Liver (tissue), 9 donors: ENCODE data around the gene UFC1. TPM values are rescaled to one million over a fixed set of nuclear protein-coding genes. Genes with fewer than 3 reads are reported as not detected.
A peak's percentile ranks its signal among the peaks of the same experiment; 100 is the strongest.

Source experiments
- DNase-seq: peaks from one replicate; pipeline ENCODE4 v3.0.0-alpha.2; 2017; ENCODE audit warnings: low spot score
- H3K27ac ChIP-seq, 2 donors: one replicate each; pipeline ENCODE4 v1.7.0; 2013; ENCODE audit warnings: inconsistent platforms in 2 of 2, low read length in 2 of 2, control low read depth in 1 of 2, low read depth in 1 of 2, mild to moderate bottlenecking in 1 of 2
- H3K27me3 ChIP-seq, 4 donors: one replicate each; pipeline versions ENCODE4 v1.6.1 to v1.7.0; 2013; ENCODE audit warnings: low read length in 3 of 4, inconsistent platforms in 1 of 4, mild to moderate bottlenecking in 1 of 4, moderate library complexity in 1 of 4; ENCODE audit not compliant: control insufficient read depth in 4 of 4, insufficient read depth in 4 of 4
- H3K36me3 ChIP-seq, 4 donors: one replicate each; pipeline versions ENCODE4 v1.6.1 to v1.7.0; 2013; ENCODE audit warnings: low read length in 3 of 4, mild to moderate bottlenecking in 3 of 4, low read depth in 1 of 4, moderate library complexity in 1 of 4; ENCODE audit not compliant: control insufficient read depth in 4 of 4, insufficient read depth in 3 of 4
- H3K4me1 ChIP-seq, 4 donors: one replicate each; pipeline versions ENCODE4 v1.6.1 to v1.7.0; 2013; ENCODE audit warnings: low read length in 3 of 4, mild to moderate bottlenecking in 3 of 4, moderate library complexity in 1 of 4; ENCODE audit not compliant: control insufficient read depth in 4 of 4, insufficient read depth in 4 of 4
- H3K4me3 ChIP-seq, 3 donors: one replicate each; pipeline versions ENCODE4 v1.6.1 to v1.7.0; 2013; ENCODE audit warnings: low read length in 3 of 3, control low read depth in 1 of 3, low read depth in 1 of 3, mild to moderate bottlenecking in 1 of 3
- H3K9ac ChIP-seq, 2 donors: one replicate each; pipeline ENCODE4 v1.7.0; 2013; ENCODE audit warnings: low read length in 2 of 2, mild to moderate bottlenecking in 2 of 2, moderate library complexity in 2 of 2, control low read depth in 1 of 2, low read depth in 1 of 2
- H3K9me3 ChIP-seq, 4 donors: one replicate each; pipeline versions ENCODE4 v1.6.1 to v1.7.0; 2013; ENCODE audit warnings: low read length in 3 of 4; ENCODE audit not compliant: control insufficient read depth in 4 of 4
- ATF3 ChIP-seq: IDR thresholded peaks from 2 replicates; pipeline ENCODE4 v1.6.1; 2016; ENCODE audit warnings: antibody characterized with exemption
- CTCF ChIP-seq: fragments of 150-350 bp; IDR thresholded peaks from 2 replicates; pipeline ENCODE4 v1.5.1; 2017; ENCODE audit warnings: improper control_type of control experiment, low read depth, low read length; ENCODE audit not compliant: missing input control
- EGR1 ChIP-seq, 2 donors: IDR thresholded peaks; 2 replicates each; pipeline ENCODE4 v1.6.1; 2016 to 2018; ENCODE audit warnings: antibody characterized with exemption in 2 of 2, low read depth in 2 of 2
- FOXA1 ChIP-seq: IDR thresholded peaks from 2 replicates; pipeline ENCODE4 v1.6.1; 2016; ENCODE audit warnings: antibody characterized with exemption
- FOXA2 ChIP-seq: IDR thresholded peaks from 2 replicates; pipeline ENCODE4 v1.6.1; 2016; ENCODE audit warnings: antibody characterized with exemption
- GABPA ChIP-seq, 2 donors: IDR thresholded peaks in 1 of 2; conservative IDR thresholded peaks in 1 of 2; 2 replicates each; pipeline ENCODE4 v1.6.1; 2016; ENCODE audit warnings: antibody characterized with exemption in 2 of 2, mild to moderate bottlenecking in 1 of 2, moderate library complexity in 1 of 2
- HNF4A ChIP-seq, 2 donors: conservative IDR thresholded peaks; 2 replicates each; pipeline ENCODE4 v1.6.1; 2016; ENCODE audit warnings: antibody characterized with exemption in 2 of 2, mild to moderate bottlenecking in 2 of 2
- HNF4G ChIP-seq: IDR thresholded peaks from 2 replicates; pipeline ENCODE4 v1.6.1; 2016; ENCODE audit warnings: antibody characterized with exemption
- JUND ChIP-seq, 2 donors: IDR thresholded peaks; 2 replicates each; pipeline ENCODE4 v1.6.1; 2016; ENCODE audit warnings: antibody characterized with exemption in 2 of 2
- NR2F2 ChIP-seq: IDR thresholded peaks from 2 replicates; pipeline ENCODE4 v1.6.1; 2016; ENCODE audit warnings: antibody characterized with exemption
- RAD21 ChIP-seq, 2 donors: IDR thresholded peaks; 2 replicates each; pipeline ENCODE4 v1.6.1; 2016; ENCODE audit warnings: antibody characterized with exemption in 2 of 2, mild to moderate bottlenecking in 2 of 2
- RXRA ChIP-seq, 2 donors: IDR thresholded peaks; 2 replicates each; pipeline ENCODE4 v1.6.1; 2017 to 2018; ENCODE audit warnings: antibody characterized with exemption in 2 of 2, mild to moderate bottlenecking in 1 of 2
- SP1 ChIP-seq: IDR thresholded peaks from 2 replicates; pipeline ENCODE4 v1.6.1; 2018; ENCODE audit warnings: antibody characterized with exemption, mild to moderate bottlenecking
- TAF1 ChIP-seq: conservative IDR thresholded peaks from 2 replicates; pipeline ENCODE4 v1.6.1; 2016; ENCODE audit warnings: antibody characterized with exemption, mild to moderate bottlenecking
- YY1 ChIP-seq: IDR thresholded peaks from 2 replicates; pipeline ENCODE4 v1.6.1; 2016; ENCODE audit warnings: antibody characterized with exemption, mild to moderate bottlenecking
- WGBS: extraction: QIAGEN DNeasy Blood & Tissue Kit; methylation state at CpG from one replicate; pipeline ENCODE4 v1.1.7; 2013; 5-methylcytosine and 5-hydroxymethylcytosine counted together
- polyA plus RNA-seq, 2 donors: library from polyadenylated mRNA; stranded (reverse) in 1 of 2; unstranded in 1 of 2; fragments of 200-250 nt in 1 of 2; fragments of >200 nt in 1 of 2; fragmentation: Nextera tagmentation in 1 of 2; extraction: Ambion mirVana in 1 of 2; gene quantifications; one replicate each; pipeline versions ENCODE4 v1.2.1 to v1.2.3, GENCODE V29; 2013 to 2015
- total RNA-seq, 2 donors: library from RNA; depleted of rRNA; stranded (reverse); fragments of >200 nt; gene quantifications; one replicate each; pipeline ENCODE4 v1.2.3, GENCODE V29; 2014
- TF ChIP-seq, protein P1 (sequence below): IDR thresholded peaks from 2 replicates; pipeline ENCODE4 v1.6.1; 2016; ENCODE audit warnings: antibody characterized with exemption
- TF ChIP-seq, protein P2 (sequence below): IDR thresholded peaks from 2 replicates; pipeline ENCODE4 v1.6.1; 2016; ENCODE audit warnings: antibody characterized with exemption
- TF ChIP-seq, protein P3 (sequence below): IDR thresholded peaks from 2 replicates; pipeline ENCODE4 v1.6.1; 2016; ENCODE audit warnings: antibody characterized with exemption, mild to moderate bottlenecking
- donor health status: healthy.
- donor health status: healthy.
- donor health status: healthy.
- donor health status: healthy.
- donor health status: healthy.

Gene UFC1
- total and polyA plus RNA-seq, 4 donors = 34.2 to 47.5 (median 43.3) TPM

DNA sequence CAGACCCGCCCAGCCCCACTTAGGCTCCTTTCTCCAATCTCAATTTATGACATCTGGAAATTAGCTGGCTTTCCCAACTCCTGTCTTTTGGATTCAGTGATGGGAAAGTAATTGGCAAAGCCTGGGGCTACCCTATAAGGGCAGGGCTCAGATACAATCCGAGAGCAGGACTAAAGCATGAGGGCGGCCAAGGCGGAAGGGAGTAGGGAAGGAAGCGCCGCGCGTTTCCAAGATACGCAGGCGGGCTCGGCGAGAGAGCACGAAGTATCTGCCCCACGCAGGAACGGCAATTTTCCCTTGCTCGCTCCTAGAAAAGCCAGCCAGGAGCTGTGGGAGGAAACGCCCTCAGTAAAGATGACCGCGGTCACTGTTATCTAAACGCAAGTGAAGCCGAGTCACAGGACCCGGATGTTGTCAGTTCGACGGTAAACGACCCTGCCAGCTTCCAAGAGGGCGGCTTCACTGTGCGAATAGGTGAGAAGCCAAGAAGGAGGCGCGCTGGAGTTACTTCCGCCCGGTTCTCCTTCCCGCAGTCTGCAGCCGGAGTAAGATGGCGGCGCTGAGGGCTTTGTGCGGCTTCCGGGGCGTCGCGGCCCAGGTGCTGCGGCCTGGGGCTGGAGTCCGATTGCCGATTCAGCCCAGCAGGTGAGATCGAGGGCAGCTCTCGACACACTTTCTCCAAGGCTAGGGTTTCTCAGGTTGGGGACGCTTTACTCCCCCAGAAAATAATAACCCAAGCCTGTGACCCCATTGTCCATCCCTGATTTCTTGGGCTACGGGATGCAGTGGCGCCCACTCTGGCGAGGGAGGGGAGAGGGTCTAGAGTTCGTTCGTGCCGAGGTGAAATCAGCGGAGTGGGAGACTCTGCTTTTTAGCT, 48.3 kb downstream of the UFC1 start, which contains the start of gene NDUFS2:
NDUFS2 (plus strand) TSS at position 532 of the 877 bp plus-strand sequence; CDS start at position 551, 19 bp downstream.
- no peaks in the 10 kb centered on the region for H3K27me3 ChIP-seq
- WGBS = 3% methylated on average over 53 of the region's 53 CpGs
- peaks cover 8 to 24% (median 18%) of the 10 kb centered on the region in 4 donors for H3K4me1 ChIP-seq
- peak; percentile 93 for DNase-seq
- peak within 1 kb of the TSS; percentile 83 to 95 for H3K27ac ChIP-seq
- H3K36me3 ChIP-seq = peaks cover 0 to 27% (median 13%) of the 10 kb centered on the region in 4 donors
- H3K9me3 ChIP-seq = no peaks in the 10 kb centered on the region
- peak in 1 of 2 donors; percentile 27 for TF ChIP-seq JUND (IDR thresholded peaks at IDR 0.05)
- TF ChIP-seq FOXA2 = peak; percentile 29
- peak; percentile 65 for TF ChIP-seq SP1
- peak in 1 of 2 donors; percentile 43 for TF ChIP-seq RAD21 (IDR thresholded peaks at IDR 0.05)
- TF ChIP-seq, protein P1, sequence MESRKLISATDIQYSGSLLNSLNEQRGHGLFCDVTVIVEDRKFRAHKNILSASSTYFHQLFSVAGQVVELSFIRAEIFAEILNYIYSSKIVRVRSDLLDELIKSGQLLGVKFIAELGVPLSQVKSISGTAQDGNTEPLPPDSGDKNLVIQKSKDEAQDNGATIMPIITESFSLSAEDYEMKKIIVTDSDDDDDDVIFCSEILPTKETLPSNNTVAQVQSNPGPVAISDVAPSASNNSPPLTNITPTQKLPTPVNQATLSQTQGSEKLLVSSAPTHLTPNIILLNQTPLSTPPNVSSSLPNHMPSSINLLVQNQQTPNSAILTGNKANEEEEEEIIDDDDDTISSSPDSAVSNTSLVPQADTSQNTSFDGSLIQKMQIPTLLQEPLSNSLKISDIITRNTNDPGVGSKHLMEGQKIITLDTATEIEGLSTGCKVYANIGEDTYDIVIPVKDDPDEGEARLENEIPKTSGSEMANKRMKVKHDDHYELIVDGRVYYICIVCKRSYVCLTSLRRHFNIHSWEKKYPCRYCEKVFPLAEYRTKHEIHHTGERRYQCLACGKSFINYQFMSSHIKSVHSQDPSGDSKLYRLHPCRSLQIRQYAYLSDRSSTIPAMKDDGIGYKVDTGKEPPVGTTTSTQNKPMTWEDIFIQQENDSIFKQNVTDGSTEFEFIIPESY = peak; percentile 45
- no peak for TF ChIP-seq CTCF
- TF ChIP-seq HNF4A (conservative IDR thresholded peaks at IDR 0.05) = peak in 1 of 2 donors; percentile 33
- peak; percentile 60 to 70 for TF ChIP-seq RXRA (IDR thresholded peaks at IDR 0.05)
- TF ChIP-seq, protein P2, sequence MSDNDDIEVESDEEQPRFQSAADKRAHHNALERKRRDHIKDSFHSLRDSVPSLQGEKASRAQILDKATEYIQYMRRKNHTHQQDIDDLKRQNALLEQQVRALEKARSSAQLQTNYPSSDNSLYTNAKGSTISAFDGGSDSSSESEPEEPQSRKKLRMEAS = no peak
- TF ChIP-seq NR2F2 = peak; percentile 51
- TF ChIP-seq FOXA1 = peak; percentile 6
- TF ChIP-seq ATF3 = peak; percentile 7
- peak; percentile 75 to 93 for TF ChIP-seq GABPA (IDR thresholded peaks at IDR 0.05 in 1 of 2, conservative IDR thresholded peaks at IDR 0.05 in 1 of 2)
- TF ChIP-seq, protein P3, sequence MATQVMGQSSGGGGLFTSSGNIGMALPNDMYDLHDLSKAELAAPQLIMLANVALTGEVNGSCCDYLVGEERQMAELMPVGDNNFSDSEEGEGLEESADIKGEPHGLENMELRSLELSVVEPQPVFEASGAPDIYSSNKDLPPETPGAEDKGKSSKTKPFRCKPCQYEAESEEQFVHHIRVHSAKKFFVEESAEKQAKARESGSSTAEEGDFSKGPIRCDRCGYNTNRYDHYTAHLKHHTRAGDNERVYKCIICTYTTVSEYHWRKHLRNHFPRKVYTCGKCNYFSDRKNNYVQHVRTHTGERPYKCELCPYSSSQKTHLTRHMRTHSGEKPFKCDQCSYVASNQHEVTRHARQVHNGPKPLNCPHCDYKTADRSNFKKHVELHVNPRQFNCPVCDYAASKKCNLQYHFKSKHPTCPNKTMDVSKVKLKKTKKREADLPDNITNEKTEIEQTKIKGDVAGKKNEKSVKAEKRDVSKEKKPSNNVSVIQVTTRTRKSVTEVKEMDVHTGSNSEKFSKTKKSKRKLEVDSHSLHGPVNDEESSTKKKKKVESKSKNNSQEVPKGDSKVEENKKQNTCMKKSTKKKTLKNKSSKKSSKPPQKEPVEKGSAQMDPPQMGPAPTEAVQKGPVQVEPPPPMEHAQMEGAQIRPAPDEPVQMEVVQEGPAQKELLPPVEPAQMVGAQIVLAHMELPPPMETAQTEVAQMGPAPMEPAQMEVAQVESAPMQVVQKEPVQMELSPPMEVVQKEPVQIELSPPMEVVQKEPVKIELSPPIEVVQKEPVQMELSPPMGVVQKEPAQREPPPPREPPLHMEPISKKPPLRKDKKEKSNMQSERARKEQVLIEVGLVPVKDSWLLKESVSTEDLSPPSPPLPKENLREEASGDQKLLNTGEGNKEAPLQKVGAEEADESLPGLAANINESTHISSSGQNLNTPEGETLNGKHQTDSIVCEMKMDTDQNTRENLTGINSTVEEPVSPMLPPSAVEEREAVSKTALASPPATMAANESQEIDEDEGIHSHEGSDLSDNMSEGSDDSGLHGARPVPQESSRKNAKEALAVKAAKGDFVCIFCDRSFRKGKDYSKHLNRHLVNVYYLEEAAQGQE = peak; percentile 84
- TF ChIP-seq YY1 = peak; percentile 100
- TF ChIP-seq HNF4G = no peak
- peak; percentile 86 for TF ChIP-seq TAF1
- TF ChIP-seq EGR1 (IDR thresholded peaks at IDR 0.05; ENCODE audit: low read depth in 2 of 2) = no peak
- peak within 1 kb of the TSS; percentile 64 to 96 (median 79) for H3K4me3 ChIP-seq
- H3K9ac ChIP-seq = peak within 1 kb of the TSS; percentile 85 to 95
